GM06990 (cell line): Measurements from ENCODE around the gene NINJ1.

Experiments
- DNase-seq: peaks from one replicate; pipeline ENCODE4 v3.0.0-alpha.2; 2011; ENCODE audit not compliant: insufficient read length; ENCODE audit errors: extremely low read depth
- H3K27me3 ChIP-seq: replicated peaks from 2 replicates; pipeline ENCODE4 v1.6.0; 2011; ENCODE audit warnings: low read length; ENCODE audit not compliant: control insufficient read depth, insufficient read depth
- H3K36me3 ChIP-seq: 2 replicates; pipeline ENCODE4 v1.5.1; 2011; ENCODE audit warnings: low read length; ENCODE audit not compliant: control insufficient read depth, insufficient read depth
- H3K4me3 ChIP-seq: replicated peaks from 2 replicates; pipeline ENCODE4 v1.5.1; 2011; ENCODE audit warnings: low read depth, mild to moderate bottlenecking, control low read depth, low read length
- CTCF ChIP-seq: IDR thresholded peaks from 2 replicates; pipeline ENCODE4 v1.5.1; 2011; ENCODE audit warnings: low read length, control low read depth, mild to moderate bottlenecking, inconsistent platforms; ENCODE audit not compliant: insufficient read depth, poor library complexity, severe bottlenecking

NINJ1 gene

DNA sequence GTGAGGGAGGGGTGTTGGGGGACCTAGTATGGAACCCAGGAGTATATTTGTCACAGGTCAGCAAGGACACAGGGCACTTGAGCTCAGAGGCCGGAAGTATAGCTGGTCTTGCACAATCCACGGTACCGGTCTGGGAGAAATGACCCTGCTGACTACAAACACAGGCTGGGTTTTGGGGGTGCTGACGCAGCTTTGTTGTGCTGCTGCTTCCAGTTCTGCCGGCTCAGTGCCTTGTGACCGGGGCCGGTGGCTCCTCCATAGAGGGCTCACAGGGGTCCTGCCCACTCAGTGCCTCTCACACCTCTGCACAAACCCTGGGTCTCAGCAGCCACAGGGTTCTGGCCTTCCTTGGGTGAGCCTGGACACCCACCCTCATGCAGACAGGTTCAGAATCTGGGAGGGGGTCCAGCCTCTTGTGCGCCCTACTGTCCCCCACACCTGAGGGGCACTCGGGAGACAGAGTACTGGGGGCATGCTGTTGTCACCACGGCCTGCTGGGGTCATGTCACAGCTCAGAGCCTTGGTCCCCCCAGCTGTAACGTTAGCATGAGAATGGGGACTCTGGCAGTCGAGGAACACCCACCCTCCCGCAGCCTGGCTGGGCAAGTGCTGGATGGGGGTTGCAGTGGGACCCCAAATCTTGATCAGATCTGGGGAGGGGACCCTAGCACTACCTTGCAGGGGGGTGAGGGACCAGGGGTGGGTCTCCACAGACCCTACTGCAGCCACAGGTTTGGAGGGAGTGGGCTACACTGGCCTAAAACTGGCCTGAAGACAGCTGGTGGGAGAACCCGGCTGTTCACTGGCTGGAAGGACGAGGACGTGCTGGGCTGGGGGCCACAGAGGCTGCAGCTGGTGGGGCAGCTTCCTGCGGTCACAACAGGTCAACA is 17.7 kb downstream of the NINJ1 start:
- no peak overlapping the region for H3K4me3 ChIP-seq
- peaks cover 2% of the 10 kb centered on the region; the same call in 1 of the 2 replicates for H3K36me3 ChIP-seq
- no peak for TF ChIP-seq CTCF
- H3K27me3 ChIP-seq = no peaks in the 10 kb centered on the region
- DNase-seq = peak; percentile 9

DNA sequence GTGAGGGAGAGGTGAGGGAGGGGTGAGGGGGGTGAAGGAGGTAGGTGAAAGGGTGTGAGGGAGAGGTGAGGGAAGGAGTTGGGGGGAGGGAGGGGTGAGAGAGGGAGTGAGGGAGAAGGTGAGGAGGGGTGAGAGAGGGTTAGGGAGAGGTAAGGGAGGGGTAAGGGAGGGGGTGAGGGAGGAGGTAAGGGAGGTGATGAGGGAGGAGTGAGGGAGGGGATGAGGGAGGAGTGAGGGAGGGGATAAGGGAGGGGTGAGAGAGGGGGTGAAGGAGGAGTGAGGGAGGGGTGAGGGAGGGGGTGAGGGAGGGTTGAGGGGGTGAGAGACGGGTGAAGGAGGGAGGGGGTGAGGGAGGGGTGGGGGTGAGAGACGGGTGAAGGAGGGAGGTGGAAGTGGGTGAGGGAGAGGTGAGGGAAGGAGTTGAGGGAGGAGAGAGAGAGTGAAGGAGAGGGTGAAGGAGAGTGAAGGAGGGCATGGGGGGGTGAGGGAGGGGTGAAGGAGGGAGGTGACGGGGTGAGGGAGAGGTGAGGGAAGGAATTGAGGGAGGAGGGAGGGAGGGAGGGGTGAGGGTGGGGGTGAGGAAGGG is 18.5 kb downstream of the NINJ1 start:
- no peak overlapping the region for H3K4me3 ChIP-seq
- TF ChIP-seq CTCF = no peak
- H3K36me3 ChIP-seq = peaks cover 2% of the 10 kb centered on the region; the same call in 1 of the 2 replicates
- H3K27me3 ChIP-seq = no peaks in the 10 kb centered on the region
- DNase-seq = no peak

DNA sequence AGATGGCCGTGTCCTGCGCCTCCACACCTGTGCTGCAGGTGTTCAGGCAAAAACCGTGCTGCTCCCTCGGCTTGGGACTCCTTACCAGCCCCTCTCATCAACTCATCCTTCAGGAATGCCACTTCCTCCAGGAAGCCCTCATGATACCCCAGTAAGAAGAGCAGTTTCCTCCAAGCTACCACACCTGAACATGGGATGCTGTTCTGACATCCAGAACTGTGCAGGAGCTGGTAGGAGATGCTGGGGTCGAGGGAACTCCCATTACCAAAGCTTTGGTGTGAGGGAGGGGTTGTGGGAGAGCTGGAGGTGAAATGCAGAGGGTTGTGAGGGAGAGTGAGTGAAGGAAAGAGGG is 19.1 kb downstream of the NINJ1 start:
- Histone ChIP-seq H3K27me3 (no peaks in the 10 kb centered on the region), H3K4me3 (no peak overlapping the region), H3K36me3 (peaks cover 2% of the 10 kb centered on the region; the same call in 1 of the 2 replicates)
- DNase-seq = no peak
- TF ChIP-seq CTCF = no peak

DNA sequence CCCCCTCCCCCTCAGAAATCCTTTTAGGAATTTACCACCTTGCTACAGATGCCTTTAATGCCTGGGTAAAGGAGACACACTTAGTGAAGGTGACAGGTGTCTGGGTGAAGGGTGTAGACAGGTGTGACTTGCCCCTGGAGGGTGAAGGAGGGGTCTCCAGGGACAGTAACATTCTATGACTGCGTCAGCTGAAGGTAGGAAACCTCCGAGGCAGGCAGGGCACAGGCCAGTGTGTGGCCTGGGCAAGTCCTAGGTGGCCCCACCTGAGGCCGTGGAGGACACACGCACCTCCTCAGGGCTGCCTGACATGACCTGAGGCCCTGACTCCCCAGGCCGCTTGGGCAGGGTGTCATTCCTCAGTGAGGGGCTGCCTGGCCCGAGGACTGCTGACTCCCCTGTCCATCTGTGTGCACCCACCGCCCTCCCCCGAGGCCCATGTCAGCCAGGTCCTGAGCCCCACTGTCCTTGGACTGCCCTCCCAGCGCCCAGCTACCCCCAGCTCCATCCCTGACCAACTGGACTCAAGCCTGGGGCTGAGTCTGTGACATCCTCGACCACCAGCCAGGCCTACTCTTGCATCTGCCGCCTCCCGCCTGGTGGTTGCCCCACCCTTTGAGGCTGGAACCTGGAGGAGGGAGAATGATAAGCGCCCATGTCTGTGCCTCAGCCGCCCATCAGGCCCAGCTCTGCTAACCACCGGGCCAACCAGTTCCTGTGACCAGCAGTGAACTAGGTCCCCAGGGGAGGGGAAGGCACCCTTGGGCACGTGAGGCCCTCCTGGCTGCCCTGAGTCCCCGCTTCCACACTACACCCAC is 19.7 kb downstream of the NINJ1 start:
- Histone ChIP-seq H3K36me3 (peaks cover 2% of the 10 kb centered on the region; the same call in 1 of the 2 replicates), H3K4me3 (no peak overlapping the region), H3K27me3 (no peaks in the 10 kb centered on the region)
- no peak for TF ChIP-seq CTCF
- DNase-seq = peak; percentile 6

- H3K27me3 ChIP-seq = no peaks in the 10 kb centered on the region
- no peak overlapping the region for H3K4me3 ChIP-seq
- DNase-seq = peak; percentile 1
- TF ChIP-seq CTCF = no peak
- peaks cover 2% of the 10 kb centered on the region; the same call in 1 of the 2 replicates for H3K36me3 ChIP-seq
Measured at GRCh38 chr9:93112864-93113389, 21.1 kb downstream of the NINJ1 start.
